A673 (cell line): ENCODE results near the gene ARL6.

Experiments
- CTCF ChIP-seq: fragments of 300-800, 200-600 bp; sonication (generic); conservative IDR thresholded peaks from 2 replicates; pipeline ENCODE4 v1.5.1; 2017; ENCODE audit warnings: low read depth, mild to moderate bottlenecking, antibody characterized with exemption, low read length, moderate library complexity, mixed read lengths
- EZH2 ChIP-seq: fragments of 200-600 bp; sonication (generic); IDR thresholded peaks from 2 replicates; pipeline ENCODE4 v1.6.1; 2017; ENCODE audit warnings: borderline replicate concordance, low read depth, mild to moderate bottlenecking, mixed read lengths, antibody characterized with exemption, low read length; ENCODE audit not compliant: poor library complexity, severe bottlenecking

- TF ChIP-seq CTCF (no peak), EZH2 (no peak)
Measured at GRCh38 chr3:97795951-97796350, 31.4 kb downstream of the ARL6 start.
